Measurements from ENCODE around the gene UBAC1.

The UBAC1 gene

DNA sequence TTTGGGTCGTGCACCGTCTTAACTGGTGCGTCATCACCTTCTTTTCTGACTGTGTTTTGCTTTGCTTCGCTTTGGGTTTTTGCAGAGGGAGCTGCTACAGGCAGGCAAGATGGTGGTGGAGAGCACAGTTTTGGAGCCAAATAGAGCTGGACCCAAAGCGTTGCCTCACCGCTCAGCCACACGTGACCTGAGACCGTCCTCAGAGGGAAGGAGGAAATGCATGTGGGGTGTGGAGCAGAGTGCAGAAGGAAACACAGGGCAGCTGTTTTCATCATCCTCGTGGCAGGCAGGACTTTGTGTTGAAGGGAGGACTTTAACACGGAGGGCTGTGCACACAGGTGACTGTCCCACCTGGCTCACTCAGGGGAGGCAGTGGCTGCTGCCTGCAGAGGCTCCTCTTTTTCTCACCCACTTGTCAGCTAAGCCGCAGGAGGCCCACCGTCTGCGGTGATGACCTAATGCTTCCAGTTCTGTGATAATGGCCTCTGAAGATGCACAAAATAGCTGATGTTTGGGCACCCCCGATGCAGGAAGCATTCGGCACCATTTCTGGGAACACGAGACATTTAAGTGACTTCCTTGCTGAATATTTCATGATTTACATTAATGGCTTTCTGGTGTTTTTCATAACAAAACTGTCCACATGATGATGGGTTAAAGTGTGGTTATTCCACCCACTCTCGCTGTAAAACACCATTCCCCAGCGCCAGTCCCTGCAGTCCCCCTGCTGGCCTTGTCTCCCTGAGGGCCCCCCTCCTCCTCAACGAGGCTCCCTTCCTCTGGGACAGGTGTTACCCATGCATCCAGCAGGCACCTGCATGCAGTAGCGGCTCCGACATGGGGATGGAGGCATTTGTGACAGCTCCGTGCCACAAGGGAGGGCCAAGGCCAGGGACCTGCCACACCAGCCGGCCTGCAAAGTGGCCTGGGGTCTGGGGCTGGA, 12.4 kb upstream of the UBAC1 start:
- Histone ChIP-seq H2BK120ac (ENCODE audit: low read depth, low read length) (no peak overlapping the region), H2BK15ac (ENCODE audit: low read depth, poor library complexity, severe bottlenecking) (peak overlapping the region; percentile 34), H3K9me3 (ENCODE audit: control insufficient read depth, low read length) (no peaks in the 10 kb centered on the region), H4K91ac (ENCODE audit: low read length) (peak overlapping the region; percentile 61), H3K4ac (ENCODE audit: low read depth in 1 of 2, low read length in 2 of 2) (no peak overlapping the region), H3K4me1 (ENCODE audit: control insufficient read depth, insufficient read depth, low read depth, low read length) (peaks cover 16% of the 10 kb centered on the region), H2AFZ (ENCODE audit: low read depth, low read length) (no peak overlapping the region), H3K79me1 (replicated peaks; ENCODE audit: low read length, poor library complexity, severe bottlenecking) (no peaks in the 10 kb centered on the region), H3K4me3 (ENCODE audit: insufficient read depth in 1 of 2, low read depth in 1 of 2, low read length in 2 of 2) (no peak overlapping the region), H2AK5ac (ENCODE audit: low read length, severe bottlenecking) (no peak overlapping the region), H4K8ac (ENCODE audit: low read length) (no peak overlapping the region), H3K27ac (ENCODE audit: low read length, poor library complexity, severe bottlenecking) (no peak overlapping the region), H3K4me2 (ENCODE audit: low read length, poor library complexity, severe bottlenecking) (no peak overlapping the region), H2BK5ac (ENCODE audit: low read depth, low read length, poor library complexity, severe bottlenecking) (no peak overlapping the region), H2BK12ac (ENCODE audit: low read length in 2 of 2) (no peak overlapping the region), H3K18ac (ENCODE audit: low read depth in 1 of 2, low read length in 2 of 2) (peak overlapping the region in 1 of 2 experiments; percentile 64), H3K27me3 (ENCODE audit: control insufficient read depth in 1 of 2, insufficient read depth in 1 of 2, low read length in 2 of 2) (peaks cover 44 to 57% of the 10 kb centered on the region in 2 experiments), H3K23ac (ENCODE audit: low read length in 2 of 2) (no peak overlapping the region), H3K9ac (ENCODE audit: low read length) (no peak overlapping the region), H3K14ac (ENCODE audit: low read length in 2 of 2) (peak overlapping the region in 1 of 2 experiments; percentile 58), H3K36me3 (ENCODE audit: control insufficient read depth in 1 of 2, insufficient read depth in 2 of 2, low read depth in 1 of 2, low read length in 2 of 2) (no peaks in the 10 kb centered on the region)
- no peak for DNase-seq
- 68% methylated on average over 23 of the region's 23 CpGs for WGBS

DNA sequence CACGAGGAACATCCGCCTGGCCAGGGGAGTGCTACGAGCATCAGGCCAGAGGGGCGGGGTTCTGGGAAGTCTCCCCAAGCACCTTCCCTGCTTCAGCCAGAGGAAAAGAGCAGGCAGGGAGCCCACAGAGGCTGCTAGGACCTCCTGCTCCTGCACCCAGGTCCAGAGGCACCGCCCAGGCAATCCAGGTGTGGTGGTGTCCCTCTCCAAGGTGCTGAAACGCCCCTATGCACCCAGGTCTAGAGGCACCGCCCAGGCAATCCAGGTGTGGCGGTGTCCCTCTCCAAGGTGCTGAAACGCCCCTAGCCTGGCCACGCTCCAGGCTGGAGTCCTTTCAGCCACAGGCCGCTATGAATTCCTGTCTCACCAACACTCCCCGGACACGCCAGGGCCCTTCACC, 10.7 kb upstream of the UBAC1 start:
- Histone ChIP-seq H2BK15ac (ENCODE audit: low read depth, poor library complexity, severe bottlenecking) (no peak overlapping the region), H3K9ac (ENCODE audit: low read length) (no peak overlapping the region), H3K4me1 (ENCODE audit: control insufficient read depth, insufficient read depth, low read depth, low read length) (peaks cover 26% of the 10 kb centered on the region), H3K14ac (ENCODE audit: low read length in 2 of 2) (no peak overlapping the region), H3K4me3 (ENCODE audit: insufficient read depth in 1 of 2, low read depth in 1 of 2, low read length in 2 of 2) (no peak overlapping the region), H3K27me3 (ENCODE audit: control insufficient read depth in 1 of 2, insufficient read depth in 1 of 2, low read length in 2 of 2) (peaks cover 39 to 57% of the 10 kb centered on the region in 2 experiments), H3K23ac (ENCODE audit: low read length in 2 of 2) (no peak overlapping the region), H3K9me3 (ENCODE audit: control insufficient read depth, low read length) (no peaks in the 10 kb centered on the region), H3K36me3 (ENCODE audit: control insufficient read depth in 1 of 2, insufficient read depth in 2 of 2, low read depth in 1 of 2, low read length in 2 of 2) (no peaks in the 10 kb centered on the region), H4K8ac (ENCODE audit: low read length) (no peak overlapping the region), H2BK12ac (ENCODE audit: low read length in 2 of 2) (no peak overlapping the region), H4K91ac (ENCODE audit: low read length) (no peak overlapping the region), H2AFZ (ENCODE audit: low read depth, low read length) (no peak overlapping the region), H2BK5ac (ENCODE audit: low read depth, low read length, poor library complexity, severe bottlenecking) (no peak overlapping the region), H3K4me2 (ENCODE audit: low read length, poor library complexity, severe bottlenecking) (no peak overlapping the region), H3K79me1 (replicated peaks; ENCODE audit: low read length, poor library complexity, severe bottlenecking) (no peaks in the 10 kb centered on the region), H3K4ac (ENCODE audit: low read depth in 1 of 2, low read length in 2 of 2) (no peak overlapping the region), H3K27ac (ENCODE audit: low read length, poor library complexity, severe bottlenecking) (no peak overlapping the region), H2AK5ac (ENCODE audit: low read length, severe bottlenecking) (no peak overlapping the region), H3K18ac (ENCODE audit: low read depth in 1 of 2, low read length in 2 of 2) (no peak overlapping the region), H2BK120ac (ENCODE audit: low read depth, low read length) (no peak overlapping the region)
- WGBS, result 29% methylated on average over 12 of the region's 13 CpGs
- DNase-seq, result no peak

DNA sequence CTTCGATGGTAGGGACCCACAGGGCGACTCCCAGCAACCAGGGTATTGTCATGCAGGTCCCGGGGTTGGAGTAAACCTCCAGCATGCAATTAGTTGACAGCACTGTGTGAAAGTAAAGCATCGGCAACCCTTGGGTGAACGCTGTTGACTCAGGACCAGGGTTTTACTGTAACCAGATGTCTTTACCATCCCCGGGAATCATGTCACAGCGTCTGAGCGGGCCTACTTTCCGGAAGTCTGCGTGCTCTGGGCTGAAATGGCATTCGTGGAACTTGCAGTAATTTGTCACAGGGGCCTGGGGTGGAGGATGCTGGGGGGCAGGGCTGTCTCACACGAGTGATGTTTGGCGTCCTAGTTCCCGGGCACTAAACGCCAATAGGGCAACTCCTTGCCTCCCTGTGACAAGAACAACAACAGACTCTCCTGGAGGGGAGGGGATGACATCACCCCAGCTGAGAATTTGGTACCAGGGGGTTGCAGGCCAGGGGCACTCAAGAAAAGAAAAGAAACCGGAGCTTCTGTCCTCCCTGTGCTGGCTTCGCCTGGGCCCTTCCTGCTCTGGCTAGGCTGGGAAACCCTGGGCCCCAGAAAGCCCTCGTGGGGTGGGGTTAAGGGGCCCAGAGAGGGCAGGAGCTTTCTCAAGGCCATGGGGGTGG, 10.1 kb upstream of the UBAC1 start:
- Histone ChIP-seq H3K4ac (ENCODE audit: low read depth in 1 of 2, low read length in 2 of 2) (no peak overlapping the region), H2BK15ac (ENCODE audit: low read depth, poor library complexity, severe bottlenecking) (no peak overlapping the region), H3K4me2 (ENCODE audit: low read length, poor library complexity, severe bottlenecking) (no peak overlapping the region), H3K79me1 (replicated peaks; ENCODE audit: low read length, poor library complexity, severe bottlenecking) (no peaks in the 10 kb centered on the region), H3K23ac (ENCODE audit: low read length in 2 of 2) (no peak overlapping the region), H2BK120ac (ENCODE audit: low read depth, low read length) (no peak overlapping the region), H3K14ac (ENCODE audit: low read length in 2 of 2) (no peak overlapping the region), H3K4me1 (ENCODE audit: control insufficient read depth, insufficient read depth, low read depth, low read length) (peaks cover 25% of the 10 kb centered on the region), H3K36me3 (ENCODE audit: control insufficient read depth in 1 of 2, insufficient read depth in 2 of 2, low read depth in 1 of 2, low read length in 2 of 2) (no peaks in the 10 kb centered on the region), H3K27ac (ENCODE audit: low read length, poor library complexity, severe bottlenecking) (no peak overlapping the region), H3K4me3 (ENCODE audit: insufficient read depth in 1 of 2, low read depth in 1 of 2, low read length in 2 of 2) (no peak overlapping the region), H4K8ac (ENCODE audit: low read length) (no peak overlapping the region), H4K91ac (ENCODE audit: low read length) (no peak overlapping the region), H3K27me3 (ENCODE audit: control insufficient read depth in 1 of 2, insufficient read depth in 1 of 2, low read length in 2 of 2) (peaks cover 35 to 50% of the 10 kb centered on the region in 2 experiments), H2AK5ac (ENCODE audit: low read length, severe bottlenecking) (no peak overlapping the region), H3K9ac (ENCODE audit: low read length) (no peak overlapping the region), H3K9me3 (ENCODE audit: control insufficient read depth, low read length) (no peaks in the 10 kb centered on the region), H2AFZ (ENCODE audit: low read depth, low read length) (no peak overlapping the region), H2BK12ac (ENCODE audit: low read length in 2 of 2) (peak overlapping the region in 1 of 2 experiments; percentile 52), H2BK5ac (ENCODE audit: low read depth, low read length, poor library complexity, severe bottlenecking) (no peak overlapping the region), H3K18ac (ENCODE audit: low read depth in 1 of 2, low read length in 2 of 2) (no peak overlapping the region)
- 56% methylated on average over 16 of the region's 18 CpGs for WGBS
- DNase-seq, result no peak

DNA sequence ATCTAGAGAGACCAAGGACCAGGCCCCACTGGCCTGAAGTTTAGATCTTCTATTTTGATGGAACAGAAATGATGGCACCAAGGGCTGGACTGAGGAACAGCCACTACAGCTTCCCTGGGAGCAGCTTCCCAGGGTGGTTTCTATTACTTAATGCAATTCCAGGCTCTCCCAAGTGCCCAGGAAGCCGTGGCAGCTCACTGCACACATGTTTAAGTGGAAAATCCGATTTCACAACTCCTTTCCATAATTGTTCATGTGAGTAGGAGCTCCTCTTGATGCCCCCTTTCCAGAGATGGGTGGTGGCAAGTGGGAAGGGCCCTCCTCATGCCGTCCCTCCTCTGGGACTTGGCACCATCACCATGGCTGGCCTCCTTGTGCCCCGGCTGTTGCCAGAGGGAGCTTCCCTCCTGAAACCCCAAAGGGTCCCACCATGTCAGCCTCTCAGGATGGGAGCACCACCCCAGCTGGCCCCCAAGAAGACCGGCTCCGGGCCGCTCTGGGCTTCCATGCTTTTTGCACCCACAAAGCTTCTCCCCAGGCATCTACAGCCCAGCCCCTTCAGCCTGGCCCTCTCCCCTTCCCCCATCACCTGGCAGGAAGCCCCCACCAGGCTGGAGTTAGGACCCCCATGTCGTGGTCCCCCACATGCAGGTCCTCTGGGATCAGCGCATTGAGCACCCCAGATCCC, 9.1 kb upstream of the UBAC1 start:
- H2BK5ac ChIP-seq (ENCODE audit: low read depth, low read length, poor library complexity, severe bottlenecking), result no peak overlapping the region
- no peak overlapping the region for H3K4me3 ChIP-seq (ENCODE audit: insufficient read depth in 1 of 2, low read depth in 1 of 2, low read length in 2 of 2)
- H2AK5ac ChIP-seq (ENCODE audit: low read length, severe bottlenecking), result no peak overlapping the region
- no peak overlapping the region for H3K9ac ChIP-seq (ENCODE audit: low read length)
- H3K4me2 ChIP-seq (ENCODE audit: low read length, poor library complexity, severe bottlenecking), result no peak overlapping the region
- H2BK12ac ChIP-seq (ENCODE audit: low read length in 2 of 2), result peak overlapping the region in 1 of 2 experiments; percentile 60
- 72% methylated on average over 7 of the region's 9 CpGs for WGBS
- H3K14ac ChIP-seq (ENCODE audit: low read length in 2 of 2), result no peak overlapping the region
- H3K9me3 ChIP-seq (ENCODE audit: control insufficient read depth, low read length), result no peaks in the 10 kb centered on the region
- H3K23ac ChIP-seq (ENCODE audit: low read length in 2 of 2), result no peak overlapping the region
- no peak overlapping the region for H2BK15ac ChIP-seq (ENCODE audit: low read depth, poor library complexity, severe bottlenecking)
- no peak overlapping the region for H3K27ac ChIP-seq (ENCODE audit: low read length, poor library complexity, severe bottlenecking)
- peak; percentile 65 for DNase-seq
- peak overlapping the region; percentile 13 to 46 for H3K18ac ChIP-seq (ENCODE audit: low read depth in 1 of 2, low read length in 2 of 2)
- H3K4ac ChIP-seq (ENCODE audit: low read depth in 1 of 2, low read length in 2 of 2), result no peak overlapping the region
- no peaks in the 10 kb centered on the region for H3K36me3 ChIP-seq (ENCODE audit: control insufficient read depth in 1 of 2, insufficient read depth in 2 of 2, low read depth in 1 of 2, low read length in 2 of 2)
- H3K4me1 ChIP-seq (ENCODE audit: control insufficient read depth, insufficient read depth, low read depth, low read length), result peaks cover 25% of the 10 kb centered on the region
- no peak overlapping the region for H2AFZ ChIP-seq (ENCODE audit: low read depth, low read length)
- peak overlapping the region; percentile 51 for H2BK120ac ChIP-seq (ENCODE audit: low read depth, low read length)
- H4K91ac ChIP-seq (ENCODE audit: low read length), result peak overlapping the region; percentile 37
- no peaks in the 10 kb centered on the region for H3K79me1 ChIP-seq (replicated peaks; ENCODE audit: low read length, poor library complexity, severe bottlenecking)
- peaks cover 35 to 45% of the 10 kb centered on the region in 2 experiments for H3K27me3 ChIP-seq (ENCODE audit: control insufficient read depth in 1 of 2, insufficient read depth in 1 of 2, low read length in 2 of 2)
- H4K8ac ChIP-seq (ENCODE audit: low read length), result no peak overlapping the region
